ENCODE results near the gene BPIFA1. TPM values are rescaled to one million over a fixed set of nuclear protein-coding genes. Genes with fewer than 3 reads are reported as not detected.

The BPIFA1 gene
- not detected for total RNA-seq
- long read RNA-seq = 0 reads

DNA sequence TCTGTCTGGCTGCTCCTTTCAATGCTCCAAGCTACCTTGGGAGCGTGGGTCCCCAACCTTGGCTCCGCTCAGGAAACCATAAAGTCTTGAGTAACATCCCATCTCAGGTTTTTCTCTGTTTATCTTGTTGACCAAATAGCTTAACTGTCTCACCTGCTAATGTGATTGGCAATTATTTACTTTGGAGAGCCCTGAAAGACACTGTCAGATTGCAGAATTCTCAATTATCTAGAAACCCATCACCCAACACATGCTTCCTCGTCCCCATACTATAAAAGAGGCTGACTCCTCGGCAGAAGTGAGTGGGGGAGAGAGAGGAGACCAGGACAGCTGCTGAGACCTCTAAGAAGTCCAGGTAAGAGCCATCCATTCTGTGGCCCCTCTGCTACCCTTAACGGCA, at the start of gene BPIFA1:
TSS of gene BPIFA1 (plus strand) at position 301 of the 400 bp plus-strand sequence. CDS start 1,716 bp downstream, outside the sequence.
- no peak for DNase-seq
- ATAC-seq (ENCODE audit: poor library complexity) = no peak
- intact Hi-C loops (cut with DNase I) = no loop called here

GRCh38 chr20:33187491-33187890, 48.3 kb upstream of the BPIFA1 start:
- DNase-seq (no peak), ATAC-seq (ENCODE audit: poor library complexity) (no peak)
- intact Hi-C loops (cut with DNase I) = no loop called here

- DNase-seq (no peak), ATAC-seq (ENCODE audit: poor library complexity) (no peak)
- intact Hi-C loops (cut with DNase I) = no loop called here
Observed at GRCh38 chr20:33188421-33188820, 47.4 kb upstream of the BPIFA1 start.

DNA sequence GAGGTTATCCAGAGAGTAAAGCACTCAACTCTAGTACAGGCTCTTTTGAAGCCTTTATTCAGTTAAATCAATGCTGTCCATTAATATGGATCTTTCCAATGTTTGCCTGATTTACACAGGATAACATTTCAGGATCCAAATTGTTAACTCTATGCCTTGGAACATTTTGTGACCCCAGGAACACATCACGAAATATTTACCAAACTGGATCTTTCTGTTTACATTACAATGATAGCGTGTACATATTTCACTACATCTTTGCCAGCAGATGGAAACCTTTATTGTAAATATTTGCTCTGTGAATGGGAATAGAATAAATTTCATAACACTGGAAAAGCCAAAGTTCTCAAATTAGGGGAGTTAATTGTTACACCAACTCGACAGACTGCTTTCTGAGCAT, 44.3 kb upstream of the BPIFA1 start:
- no peak for ATAC-seq (ENCODE audit: poor library complexity)
- no peak for DNase-seq
- intact Hi-C loops (cut with DNase I) = no loop called here

GRCh38 chr20:33191955-33192354, 43.8 kb upstream of the BPIFA1 start:
- DNase-seq (no peak), ATAC-seq (ENCODE audit: poor library complexity) (no peak)
- intact Hi-C loops (cut with DNase I) = no loop called here

DNA sequence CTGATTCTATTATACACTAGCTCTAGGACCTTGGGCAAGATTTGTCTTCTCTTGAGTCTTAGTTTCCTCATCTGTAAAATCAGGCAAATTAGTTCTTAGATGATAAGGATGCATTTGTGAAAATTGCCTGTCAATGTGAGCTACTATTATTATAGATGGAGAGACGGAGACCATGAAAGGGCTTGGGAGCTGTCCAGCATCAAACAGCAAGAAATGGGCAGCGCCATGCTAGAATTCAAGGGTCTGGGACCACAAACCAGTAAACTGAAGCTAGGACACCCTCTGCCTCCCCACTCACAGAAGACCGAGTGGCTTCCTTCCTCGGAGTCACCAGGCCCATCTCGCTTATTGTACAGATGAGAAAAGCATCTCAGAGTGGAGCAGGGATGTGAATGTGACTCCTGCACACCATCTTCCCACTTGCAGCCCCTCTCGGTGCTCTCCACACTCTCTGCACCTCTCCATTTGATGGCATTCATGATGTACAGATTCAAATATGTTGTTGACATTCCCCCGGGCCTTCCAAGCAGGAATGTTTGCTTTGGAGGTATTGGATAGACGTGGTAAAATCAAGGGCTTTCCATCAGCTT, 42.8 kb upstream of the BPIFA1 start:
- ATAC-seq (ENCODE audit: poor library complexity) = no peak
- no peak for DNase-seq
- intact Hi-C loops (cut with DNase I) = no loop called here

GRCh38 chr20:33199026-33199425, 36.8 kb upstream of the BPIFA1 start:
- no peak for ATAC-seq (ENCODE audit: poor library complexity)

GRCh38 chr20:33202451-33202850, 33.3 kb upstream of the BPIFA1 start:
- intact Hi-C loops (cut with DNase I) = no loop called here
- DNase-seq = no peak

More at GRCh38 chr20:33199026-33199425, 36.8 kb upstream of the BPIFA1 start:
- intact Hi-C loops (cut with DNase I) = no loop called here
- DNase-seq = no peak

DNA sequence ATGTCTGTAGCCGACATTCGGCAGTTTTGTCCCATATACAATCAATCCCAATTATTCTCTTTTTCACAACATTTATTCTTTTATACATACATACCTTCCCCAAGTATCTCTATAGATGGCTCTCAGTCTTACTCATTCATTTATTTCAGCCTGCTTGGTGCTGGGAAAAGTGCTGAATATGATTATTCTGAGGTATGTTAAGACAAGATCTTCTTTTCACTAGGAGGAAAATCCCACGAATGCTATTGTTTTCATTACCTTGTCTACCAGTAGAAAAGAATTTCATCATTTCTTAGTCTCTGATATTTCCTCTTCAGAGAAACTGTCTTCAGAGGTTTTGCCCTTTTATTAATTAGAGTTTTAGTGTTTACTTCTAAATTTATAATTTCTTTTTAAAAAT, 32.4 kb upstream of the BPIFA1 start:
- ATAC-seq (ENCODE audit: poor library complexity) (no peak), DNase-seq (no peak)
- intact Hi-C loops (cut with DNase I) = no loop called here

More at GRCh38 chr20:33202451-33202850, 33.3 kb upstream of the BPIFA1 start:
- ATAC-seq (ENCODE audit: poor library complexity) = no peak

- DNase-seq (peak; percentile 61), ATAC-seq (ENCODE audit: poor library complexity) (peak; percentile 64)
- intact Hi-C loops (cut with DNase I) = no loop called here
Observed at GRCh38 chr20:33209789-33210188, 26.0 kb upstream of the BPIFA1 start.

DNA sequence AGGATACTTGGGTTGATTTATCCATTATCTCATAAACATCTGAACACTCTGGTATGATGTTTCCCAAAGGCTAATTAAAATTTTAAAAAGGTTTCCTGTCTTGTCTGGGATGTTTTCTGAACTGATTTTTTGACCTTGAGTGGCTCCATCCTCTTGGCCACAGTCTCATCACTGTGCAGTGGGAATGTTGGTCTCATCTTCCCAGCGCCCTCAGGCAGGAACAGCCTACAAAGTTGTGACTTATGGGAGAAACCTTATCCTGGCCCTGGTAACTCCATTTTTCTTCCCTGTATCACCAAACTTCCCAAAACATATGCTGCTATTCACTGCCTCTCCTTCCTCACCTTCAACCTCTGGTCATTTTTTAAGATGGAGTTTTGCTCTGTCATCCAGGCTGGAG, 25.4 kb upstream of the BPIFA1 start:
- DNase-seq (no peak), ATAC-seq (ENCODE audit: poor library complexity) (no peak)
- intact Hi-C loops (cut with DNase I) = no loop called here

- DNase-seq (no peak), ATAC-seq (ENCODE audit: poor library complexity) (no peak)
- intact Hi-C loops (cut with DNase I) = no loop called here
Observed at GRCh38 chr20:33211817-33212424, 23.9 kb upstream of the BPIFA1 start.

DNA sequence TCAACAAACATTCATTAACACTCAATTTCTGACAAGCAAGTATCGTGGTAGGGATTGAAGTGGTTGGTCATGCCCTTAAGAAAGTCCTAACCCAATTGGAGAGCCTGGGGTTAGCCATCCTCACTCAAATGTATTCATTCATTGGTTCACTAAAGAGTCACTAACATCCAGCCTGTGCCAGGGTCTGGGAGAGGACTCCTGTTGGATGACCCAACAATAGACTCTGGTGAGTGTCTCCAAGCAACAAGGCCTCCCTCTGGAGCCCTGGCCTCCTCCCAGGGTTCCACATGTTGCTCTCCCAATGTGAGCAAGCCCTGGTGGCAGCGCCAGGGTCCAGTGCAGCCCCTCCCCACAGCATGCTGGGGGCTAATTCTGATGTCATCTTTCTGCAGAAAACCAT, 18.7 kb upstream of the BPIFA1 start, which contains the start of gene BPIFA3:
TSS of gene BPIFA3 (plus strand) at position 301 of the 400 bp plus-strand sequence. CDS start 185 bp downstream, outside the sequence.
- no peak for DNase-seq
- intact Hi-C loops (cut with DNase I) = no loop called here
- no peak for ATAC-seq (ENCODE audit: poor library complexity)

GRCh38 chr20:33224399-33224798, 11.4 kb upstream of the BPIFA1 start:
- no peak for ATAC-seq (ENCODE audit: poor library complexity)
- intact Hi-C loops (cut with DNase I) = no loop called here
- no peak for DNase-seq

- DNase-seq (no peak), ATAC-seq (ENCODE audit: poor library complexity) (no peak)
- intact Hi-C loops (cut with DNase I) = no loop called here
Observed at GRCh38 chr20:33229843-33230242, 6.0 kb upstream of the BPIFA1 start.

GRCh38 chr20:33231237-33231636, 4.6 kb upstream of the BPIFA1 start:
- DNase-seq (no peak), ATAC-seq (ENCODE audit: poor library complexity) (no peak)
- intact Hi-C loops (cut with DNase I) = no loop called here

GRCh38 chr20:33232486-33233072, 3.2 kb upstream of the BPIFA1 start:
- ATAC-seq (ENCODE audit: poor library complexity) (no peak), DNase-seq (no peak)
- intact Hi-C loops (cut with DNase I) = no loop called here

DNA sequence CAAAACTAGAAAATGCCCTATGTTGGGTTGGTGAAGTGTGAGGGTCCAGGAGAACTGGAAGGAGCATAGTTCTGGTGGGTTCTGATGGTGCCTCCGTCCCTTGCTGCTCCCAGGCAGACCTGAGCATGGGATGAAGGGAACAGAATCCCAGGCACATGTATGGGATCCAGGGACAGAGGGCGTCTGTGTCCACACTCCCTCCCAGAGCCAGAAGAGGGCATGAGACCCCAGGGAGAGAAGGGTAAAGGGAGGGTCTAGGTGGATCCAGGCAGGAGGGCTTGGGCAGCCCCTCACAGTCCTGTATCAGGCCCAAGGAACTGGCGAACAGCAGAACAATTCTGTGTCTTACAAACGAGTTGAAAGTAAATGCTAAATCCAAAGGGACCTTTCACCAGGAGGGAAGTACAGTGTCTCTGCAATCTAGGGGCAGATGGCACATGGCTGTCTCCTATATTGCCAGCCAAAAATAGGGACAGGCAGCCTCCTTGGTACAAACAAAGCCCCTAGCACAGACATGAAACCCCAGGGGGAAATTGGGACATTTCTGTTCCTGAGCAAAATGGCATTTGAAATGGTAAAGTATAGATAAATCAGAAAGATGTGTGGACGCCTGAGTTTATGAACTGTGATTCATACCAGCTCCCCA, 2.5 kb upstream of the BPIFA1 start:
- no peak for DNase-seq
- intact Hi-C loops (cut with DNase I) = no loop called here
- no peak for ATAC-seq (ENCODE audit: poor library complexity)

GRCh38 chr20:33234050-33234449, 1.7 kb upstream of the BPIFA1 start:
- no peak for ATAC-seq (ENCODE audit: poor library complexity)
- intact Hi-C loops (cut with DNase I) = no loop called here
- DNase-seq = no peak

DNA sequence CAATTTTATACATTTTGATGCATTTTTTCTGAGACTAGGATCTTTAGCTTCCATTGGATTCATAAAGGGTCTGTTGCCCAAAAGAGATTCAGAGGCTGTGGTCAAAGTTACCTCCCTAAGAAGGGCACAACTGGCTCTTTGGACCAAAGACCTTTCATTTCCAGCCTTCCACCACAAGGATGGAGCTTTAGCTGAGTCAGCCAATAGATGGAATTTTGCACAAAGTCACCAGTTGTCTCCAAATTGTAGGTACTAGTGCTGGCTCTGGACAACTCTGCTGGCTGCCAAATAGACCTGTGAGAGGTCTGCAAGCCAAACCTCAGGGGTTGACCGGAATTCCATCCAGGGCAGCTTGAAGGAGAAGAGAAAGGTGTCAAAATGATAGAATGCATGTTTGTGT, 555 bp downstream of the BPIFA1 start:
- intact Hi-C loops (cut with DNase I) = no loop called here
- ATAC-seq (ENCODE audit: poor library complexity) (no peak), DNase-seq (no peak)
